H9 (cell line): Measurements from ENCODE around the gene CCR7. TPM values are rescaled to one million over a fixed set of nuclear protein-coding genes. Genes with fewer than 3 reads are reported as not detected.

Experiments used
- DNase-seq: peaks from one replicate; pipeline ENCODE4 v3.0.0-alpha.2; 2017
- H2AFZ ChIP-seq: one replicate; pipeline ENCODE4 v1.6.1; 2013; ENCODE audit warnings: mild to moderate bottlenecking, low read length, control low read depth, moderate library complexity
- H2AK5ac ChIP-seq: 2 replicates; pipeline ENCODE4 v1.6.1; 2013; ENCODE audit warnings: low read length, control low read depth, mixed read lengths; ENCODE audit not compliant: insufficient read length
- H2BK120ac ChIP-seq: one replicate; pipeline ENCODE4 v1.6.1; 2013; ENCODE audit warnings: low read depth, mild to moderate bottlenecking, low read length, control low read depth, inconsistent platforms; ENCODE audit not compliant: poor library complexity, severe bottlenecking
- H2BK12ac ChIP-seq: 2 replicates; pipeline ENCODE4 v1.6.1; 2013; ENCODE audit warnings: low read length, control low read depth, mixed read lengths, low read depth; ENCODE audit not compliant: insufficient read length
- H2BK15ac ChIP-seq: 2 replicates; pipeline ENCODE4 v1.6.1; 2013; ENCODE audit warnings: low read depth, low read length, control low read depth
- H2BK20ac ChIP-seq: one replicate; pipeline ENCODE4 v1.6.1; 2013; ENCODE audit warnings: low read depth, mild to moderate bottlenecking, low read length, control low read depth, inconsistent platforms; ENCODE audit not compliant: poor library complexity, severe bottlenecking
- H2BK5ac ChIP-seq: 2 replicates; pipeline ENCODE4 v1.6.1; 2013; ENCODE audit warnings: low read length, control low read depth, mixed read lengths; ENCODE audit not compliant: insufficient read length
- H3K14ac ChIP-seq: 2 replicates; pipeline ENCODE4 v1.6.1; 2013; ENCODE audit warnings: low read length, control low read depth; ENCODE audit not compliant: insufficient read depth
- H3K18ac ChIP-seq: 2 replicates; pipeline ENCODE4 v1.6.1; 2013; ENCODE audit warnings: low read depth, mild to moderate bottlenecking, mixed read lengths, low read length, control low read depth; ENCODE audit not compliant: insufficient read length
- H3K23ac ChIP-seq: 2 replicates; pipeline ENCODE4 v1.6.1; 2013; ENCODE audit warnings: low read length, control low read depth, mixed read lengths, low read depth; ENCODE audit not compliant: insufficient read length
- H3K23me2 ChIP-seq: 2 replicates; pipeline ENCODE4 v1.6.1; 2013; ENCODE audit warnings: low read depth, mild to moderate bottlenecking, mixed read lengths, low read length, control low read depth; ENCODE audit not compliant: insufficient read length, poor library complexity, severe bottlenecking
- H3K27ac ChIP-seq: 2 replicates; pipeline ENCODE4 v1.5.1; 2013; ENCODE audit warnings: low read length, control low read depth, mixed read lengths, low read depth; ENCODE audit not compliant: insufficient read length
- H3K27me3 ChIP-seq: 2 replicates; pipeline ENCODE4 v1.6.1; 2013; ENCODE audit warnings: low read length, control low read depth, inconsistent platforms; ENCODE audit not compliant: insufficient read depth
- H3K4ac ChIP-seq: 2 replicates; pipeline ENCODE4 v1.6.1; 2013; ENCODE audit warnings: low read depth, mild to moderate bottlenecking, control low read depth, inconsistent platforms, low read length, moderate library complexity
- H3K4me1 ChIP-seq: 2 replicates; pipeline ENCODE4 v1.6.1; 2013; ENCODE audit warnings: low read length, control low read depth, inconsistent platforms; ENCODE audit not compliant: insufficient read depth
- H3K4me2 ChIP-seq: 2 replicates; pipeline ENCODE4 v1.6.1; 2013; ENCODE audit warnings: low read length, control low read depth, mixed read lengths; ENCODE audit not compliant: insufficient read length, insufficient read depth
- H3K56ac ChIP-seq: 2 replicates; pipeline ENCODE4 v1.6.1; 2013; ENCODE audit warnings: low read depth, mild to moderate bottlenecking, mixed read lengths, low read length, control low read depth; ENCODE audit not compliant: insufficient read length
- H3K79me1 ChIP-seq: 2 replicates; pipeline ENCODE4 v1.6.1; 2013; ENCODE audit warnings: low read depth, mild to moderate bottlenecking, moderate library complexity, low read length, control low read depth, inconsistent platforms; ENCODE audit not compliant: insufficient read depth, poor library complexity, severe bottlenecking
- H3K79me2 ChIP-seq: 2 replicates; pipeline ENCODE4 v1.6.1; 2013; ENCODE audit warnings: low read length, control low read depth, inconsistent platforms; ENCODE audit not compliant: insufficient read depth
- H3K9ac ChIP-seq: 2 replicates; pipeline ENCODE4 v1.6.1; 2013; ENCODE audit warnings: low read length, control low read depth, mixed read lengths; ENCODE audit not compliant: insufficient read length; ENCODE audit errors: extremely low read depth
- H3K9me3 ChIP-seq: one replicate; pipeline ENCODE4 v1.6.1; 2013; ENCODE audit warnings: low read depth, low read length, inconsistent platforms; ENCODE audit not compliant: control insufficient read depth
- H3T11ph ChIP-seq: one replicate; pipeline ENCODE4 v1.6.1; 2013; ENCODE audit warnings: mild to moderate bottlenecking, low read length, control low read depth, inconsistent platforms
- H4K20me1 ChIP-seq: one replicate; pipeline ENCODE4 v1.6.1; 2013; ENCODE audit not compliant: control insufficient read depth, insufficient read length, insufficient read depth
- H4K5ac ChIP-seq: 2 replicates; pipeline ENCODE4 v1.6.1; 2013; ENCODE audit warnings: low read depth, mild to moderate bottlenecking, mixed read lengths, low read length, control low read depth; ENCODE audit not compliant: insufficient read length
- H4K8ac ChIP-seq: replicated peaks from 2 replicates; pipeline ENCODE4 v1.6.1; 2013; ENCODE audit warnings: low read length, control low read depth, mixed read lengths, low read depth; ENCODE audit not compliant: insufficient read length
- H4K91ac ChIP-seq: 2 replicates; pipeline ENCODE4 v1.6.1; 2013; ENCODE audit warnings: low read depth, mild to moderate bottlenecking, moderate library complexity, mixed read lengths, low read length, control low read depth; ENCODE audit not compliant: insufficient read length
- H3K27ac Mint-ChIP-seq, 3 experiments: 2 replicates in 2 of 3; 3 replicates in 1 of 3; pipeline ENCODE4 v1.8.0; 2020 to 2021; ENCODE audit warnings: mixed read lengths in 3 of 3, mild to moderate bottlenecking in 1 of 3, moderate library complexity in 1 of 3
- H3K27me3 Mint-ChIP-seq: 2 replicates; pipeline ENCODE4 v1.8.0; 2021; ENCODE audit warnings: low read depth, mild to moderate bottlenecking, moderate library complexity, mixed read lengths
- H3K36me3 Mint-ChIP-seq, 3 experiments: 2 replicates in 2 of 3; 3 replicates in 1 of 3; pipeline ENCODE4 v1.8.0; 2020 to 2021; ENCODE audit warnings: low read depth in 3 of 3, mixed read lengths in 3 of 3; ENCODE audit not compliant: insufficient read depth in 1 of 3
- H3K4me1 Mint-ChIP-seq, 2 experiments: 2 replicates each; pipeline ENCODE4 v1.8.0; 2020; ENCODE audit warnings: mixed read lengths in 2 of 2
- H3K4me3 Mint-ChIP-seq, 2 experiments: 2 replicates in 1 of 2; 3 replicates in 1 of 2; pipeline ENCODE4 v1.8.0; 2020 to 2021; ENCODE audit warnings: mild to moderate bottlenecking in 2 of 2, mixed read lengths in 2 of 2, moderate library complexity in 1 of 2
- H3K9me3 Mint-ChIP-seq, 2 experiments: 2 replicates in 1 of 2; 3 replicates in 1 of 2; pipeline ENCODE4 v1.8.0; 2020; ENCODE audit warnings: mild to moderate bottlenecking in 2 of 2, mixed read lengths in 2 of 2, moderate library complexity in 1 of 2
- WGBS: extraction: QIAGEN DNeasy Blood & Tissue Kit; methylation state at CpG from one replicate; pipeline ENCODE4 v1.1.7; 2013; ENCODE audit warnings: missing lambda C conversion rate, low lambda C conversion rate, mixed read lengths; ENCODE audit not compliant: insufficient read length; ENCODE audit errors: extremely low coverage; 5-methylcytosine and 5-hydroxymethylcytosine counted together
- total RNA-seq: library from RNA; stranded (reverse); gene quantifications from 2 replicates; pipeline ENCODE4 v1.2.1, GENCODE V29; 2021
- TF ChIP-seq, protein P1 (sequence below): fragments of 200-600 bp; sonication (generic); conservative IDR thresholded peaks from 3 replicates; pipeline ENCODE4 v1.8.0; 2021; ENCODE audit warnings: antibody characterized with exemption, mild to moderate bottlenecking

The CCR7 gene
- total RNA-seq, 1 experiment from 2014 or later: 0.31 TPM

DNA sequence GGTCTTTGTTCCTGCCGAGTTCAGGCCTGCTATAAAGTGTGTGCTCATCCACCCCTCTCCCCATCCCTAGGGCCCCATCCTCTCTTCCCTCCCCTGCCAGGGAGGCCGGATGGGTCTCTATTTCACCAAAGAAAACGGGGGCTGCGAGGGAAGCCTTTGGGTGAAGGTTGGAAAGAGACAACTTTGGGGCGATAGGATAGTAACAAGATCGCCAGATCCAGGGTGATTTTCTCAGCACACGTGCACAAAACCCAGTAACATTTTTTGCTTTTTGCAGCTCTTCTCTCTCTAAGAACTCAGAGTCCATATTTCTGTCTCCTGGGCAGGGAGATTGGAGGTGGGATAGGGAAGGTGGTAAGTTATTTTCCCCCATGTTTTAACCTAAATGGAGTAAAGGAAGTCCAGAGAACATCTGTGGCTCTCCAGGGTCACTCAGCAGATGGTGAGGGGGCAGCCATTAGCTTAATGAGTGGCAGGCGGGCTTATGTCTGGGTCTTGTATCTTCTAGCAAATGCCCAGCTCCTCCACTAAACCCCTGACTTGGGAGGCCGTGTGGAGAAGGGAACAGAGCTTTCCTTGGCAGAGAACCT, 6.9 kb downstream of the CCR7 start:
- Histone ChIP-seq H3K9ac (no peak overlapping the region), H4K5ac (no peak overlapping the region), H2AK5ac (no peak overlapping the region), H2BK15ac (no peak overlapping the region), H4K91ac (no peak overlapping the region), H3T11ph (no peak overlapping the region), H3K27me3 (no peaks in the 10 kb centered on the region), H3K9me3 (no peaks in the 10 kb centered on the region), H2BK12ac (no peak overlapping the region), H3K27ac (no peak overlapping the region), H2BK20ac (no peak overlapping the region), H3K23ac (no peak overlapping the region), H4K20me1 (no peaks in the 10 kb centered on the region), H3K23me2 (no peaks in the 10 kb centered on the region), H3K79me2 (no peaks in the 10 kb centered on the region), H3K4me1 (no peaks in the 10 kb centered on the region), H2BK5ac (no peak overlapping the region), H3K79me1 (no peaks in the 10 kb centered on the region), H2AFZ (no peak overlapping the region), H4K8ac (no peak overlapping the region), H3K18ac (no peak overlapping the region), H3K56ac (no peak overlapping the region), H3K4ac (no peak overlapping the region), H3K4me2 (no peak overlapping the region), H2BK120ac (no peak overlapping the region), H3K14ac (no peak overlapping the region)
- H3K36me3 Mint-ChIP-seq: no peaks in the 10 kb centered on the region; a peak in 2 of 7 replicates
- H3K4me3 Mint-ChIP-seq: no peak overlapping the region
- no peak for DNase-seq
- H3K9me3 Mint-ChIP-seq: 0 out of 5 replicates have a peak, but pooled peaks cover 0 to 2% of the 10 kb centered on the region in 2 experiments
- no peak overlapping the region for H3K27ac Mint-ChIP-seq
- TF ChIP-seq, protein P1, sequence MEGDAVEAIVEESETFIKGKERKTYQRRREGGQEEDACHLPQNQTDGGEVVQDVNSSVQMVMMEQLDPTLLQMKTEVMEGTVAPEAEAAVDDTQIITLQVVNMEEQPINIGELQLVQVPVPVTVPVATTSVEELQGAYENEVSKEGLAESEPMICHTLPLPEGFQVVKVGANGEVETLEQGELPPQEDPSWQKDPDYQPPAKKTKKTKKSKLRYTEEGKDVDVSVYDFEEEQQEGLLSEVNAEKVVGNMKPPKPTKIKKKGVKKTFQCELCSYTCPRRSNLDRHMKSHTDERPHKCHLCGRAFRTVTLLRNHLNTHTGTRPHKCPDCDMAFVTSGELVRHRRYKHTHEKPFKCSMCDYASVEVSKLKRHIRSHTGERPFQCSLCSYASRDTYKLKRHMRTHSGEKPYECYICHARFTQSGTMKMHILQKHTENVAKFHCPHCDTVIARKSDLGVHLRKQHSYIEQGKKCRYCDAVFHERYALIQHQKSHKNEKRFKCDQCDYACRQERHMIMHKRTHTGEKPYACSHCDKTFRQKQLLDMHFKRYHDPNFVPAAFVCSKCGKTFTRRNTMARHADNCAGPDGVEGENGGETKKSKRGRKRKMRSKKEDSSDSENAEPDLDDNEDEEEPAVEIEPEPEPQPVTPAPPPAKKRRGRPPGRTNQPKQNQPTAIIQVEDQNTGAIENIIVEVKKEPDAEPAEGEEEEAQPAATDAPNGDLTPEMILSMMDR: no peak
- no CpG with 5 or more reads among the region's 9 CpGs for WGBS
- H3K27me3 Mint-ChIP-seq: peaks cover 24% of the 10 kb centered on the region
- H3K4me1 Mint-ChIP-seq: peaks cover 33 to 49% of the 10 kb centered on the region in 2 experiments
